ENCODE results near the gene CAMTA1. TPM values are rescaled to one million over a fixed set of nuclear protein-coding genes. Genes with fewer than 3 reads are reported as not detected.

The CAMTA1 gene
- total and polyA plus RNA-seq, 8 donors = 13.0 to 54.2 (median 23.6) TPM

DNA sequence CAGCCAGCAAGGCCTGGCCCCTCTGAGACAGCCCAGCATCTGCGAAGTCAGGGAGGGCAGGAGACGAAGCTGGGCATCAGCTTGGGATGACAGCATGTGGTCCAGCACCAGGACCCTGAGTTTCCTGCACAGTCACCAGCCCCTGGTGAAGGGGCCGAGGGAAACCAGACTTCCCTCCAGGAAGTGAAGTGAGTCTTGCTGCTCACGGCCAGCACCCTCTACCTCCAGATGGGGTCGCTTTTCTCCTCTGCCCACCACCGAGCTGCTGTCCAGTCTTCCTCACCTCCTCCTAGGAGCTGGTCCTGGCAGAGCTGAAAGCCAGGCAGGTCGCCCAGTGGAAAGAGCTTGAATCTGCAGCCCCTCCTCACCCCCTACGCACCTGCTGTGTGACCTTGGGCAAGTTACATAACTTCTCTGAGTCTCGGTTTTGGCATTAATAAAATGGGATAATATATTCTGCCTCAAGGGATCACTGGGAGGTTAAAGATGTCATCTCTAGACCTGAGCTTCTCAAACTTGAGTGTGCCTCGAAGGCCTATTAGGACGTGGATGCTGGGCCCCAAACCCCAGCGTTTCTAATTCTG is 867.4 kb downstream of the CAMTA1 start:
- TF ChIP-seq, protein P1, sequence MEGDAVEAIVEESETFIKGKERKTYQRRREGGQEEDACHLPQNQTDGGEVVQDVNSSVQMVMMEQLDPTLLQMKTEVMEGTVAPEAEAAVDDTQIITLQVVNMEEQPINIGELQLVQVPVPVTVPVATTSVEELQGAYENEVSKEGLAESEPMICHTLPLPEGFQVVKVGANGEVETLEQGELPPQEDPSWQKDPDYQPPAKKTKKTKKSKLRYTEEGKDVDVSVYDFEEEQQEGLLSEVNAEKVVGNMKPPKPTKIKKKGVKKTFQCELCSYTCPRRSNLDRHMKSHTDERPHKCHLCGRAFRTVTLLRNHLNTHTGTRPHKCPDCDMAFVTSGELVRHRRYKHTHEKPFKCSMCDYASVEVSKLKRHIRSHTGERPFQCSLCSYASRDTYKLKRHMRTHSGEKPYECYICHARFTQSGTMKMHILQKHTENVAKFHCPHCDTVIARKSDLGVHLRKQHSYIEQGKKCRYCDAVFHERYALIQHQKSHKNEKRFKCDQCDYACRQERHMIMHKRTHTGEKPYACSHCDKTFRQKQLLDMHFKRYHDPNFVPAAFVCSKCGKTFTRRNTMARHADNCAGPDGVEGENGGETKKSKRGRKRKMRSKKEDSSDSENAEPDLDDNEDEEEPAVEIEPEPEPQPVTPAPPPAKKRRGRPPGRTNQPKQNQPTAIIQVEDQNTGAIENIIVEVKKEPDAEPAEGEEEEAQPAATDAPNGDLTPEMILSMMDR (IDR thresholded peaks at IDR 0.05) = no peak
- DNase-seq (no peak), ATAC-seq (no peak), FAIRE-seq (no peak)
- WGBS, 2 donors = 73 to 80% methylated on average over 12 of the region's 12 CpGs
- no peaks in the 10 kb centered on the region for H3K27me3 ChIP-seq
- no peak overlapping the region for H3K27ac ChIP-seq
- intact Hi-C loops (cut with DNase I) = no loop called here
- H3K4me3 ChIP-seq = no peak overlapping the region
- no peaks in the 10 kb centered on the region for H3K4me1 ChIP-seq
- no peaks in the 10 kb centered on the region for H3K9me3 ChIP-seq
- H3K36me3 ChIP-seq = no peaks in the 10 kb centered on the region

DNA sequence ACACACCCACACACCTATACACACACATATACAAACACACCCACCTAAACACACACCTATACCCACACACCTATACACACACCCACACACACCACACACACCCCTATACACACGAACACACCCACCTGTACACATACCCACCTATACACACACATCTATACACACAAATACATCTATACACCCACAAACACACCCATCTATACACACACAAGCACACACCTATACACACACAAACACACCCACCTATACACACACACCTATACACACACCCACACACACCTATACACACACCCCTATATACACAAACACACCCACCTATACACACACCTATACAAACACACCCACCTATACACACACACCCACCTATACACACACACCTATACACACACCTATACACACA is 869.5 kb downstream of the CAMTA1 start:
- no peaks in the 10 kb centered on the region for H3K9me3 ChIP-seq
- no peak overlapping the region for H3K4me3 ChIP-seq
- FAIRE-seq (no peak), DNase-seq (no peak), ATAC-seq (no peak)
- H3K4me1 ChIP-seq = no peaks in the 10 kb centered on the region
- H3K36me3 ChIP-seq = no peaks in the 10 kb centered on the region
- 79 to 90% methylated on average over 1 of the region's 1 CpG for WGBS, 2 donors
- no peak overlapping the region for H3K27ac ChIP-seq
- TF ChIP-seq, protein P1 (IDR thresholded peaks at IDR 0.05) = no peak
- H3K27me3 ChIP-seq = no peaks in the 10 kb centered on the region
- intact Hi-C loops (cut with DNase I) = no loop called here

DNA sequence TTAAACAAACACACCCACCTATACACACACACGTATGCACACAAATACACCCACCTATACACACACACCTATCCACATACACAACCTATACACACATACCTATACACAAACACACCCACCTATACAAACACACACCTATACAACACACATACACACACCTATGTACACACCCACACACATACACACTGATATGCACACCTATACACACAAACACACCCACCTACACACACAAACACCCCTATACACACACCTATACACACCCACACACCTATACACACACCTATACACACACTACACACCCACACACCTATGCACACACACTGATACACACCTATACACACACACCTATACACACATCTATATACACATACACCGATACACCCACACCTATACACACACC is 870.1 kb downstream of the CAMTA1 start:
- Histone ChIP-seq H3K9me3 (no peaks in the 10 kb centered on the region), H3K27ac (no peak overlapping the region), H3K36me3 (no peaks in the 10 kb centered on the region), H3K27me3 (no peaks in the 10 kb centered on the region), H3K4me3 (no peak overlapping the region), H3K4me1 (no peaks in the 10 kb centered on the region)
- TF ChIP-seq, protein P1 (IDR thresholded peaks at IDR 0.05) = no peak
- WGBS, 2 donors = 87 to 88% methylated on average over 2 of the region's 2 CpGs
- FAIRE-seq (no peak), DNase-seq (no peak), ATAC-seq (no peak)
- intact Hi-C loops (cut with DNase I) = no loop called here

DNA sequence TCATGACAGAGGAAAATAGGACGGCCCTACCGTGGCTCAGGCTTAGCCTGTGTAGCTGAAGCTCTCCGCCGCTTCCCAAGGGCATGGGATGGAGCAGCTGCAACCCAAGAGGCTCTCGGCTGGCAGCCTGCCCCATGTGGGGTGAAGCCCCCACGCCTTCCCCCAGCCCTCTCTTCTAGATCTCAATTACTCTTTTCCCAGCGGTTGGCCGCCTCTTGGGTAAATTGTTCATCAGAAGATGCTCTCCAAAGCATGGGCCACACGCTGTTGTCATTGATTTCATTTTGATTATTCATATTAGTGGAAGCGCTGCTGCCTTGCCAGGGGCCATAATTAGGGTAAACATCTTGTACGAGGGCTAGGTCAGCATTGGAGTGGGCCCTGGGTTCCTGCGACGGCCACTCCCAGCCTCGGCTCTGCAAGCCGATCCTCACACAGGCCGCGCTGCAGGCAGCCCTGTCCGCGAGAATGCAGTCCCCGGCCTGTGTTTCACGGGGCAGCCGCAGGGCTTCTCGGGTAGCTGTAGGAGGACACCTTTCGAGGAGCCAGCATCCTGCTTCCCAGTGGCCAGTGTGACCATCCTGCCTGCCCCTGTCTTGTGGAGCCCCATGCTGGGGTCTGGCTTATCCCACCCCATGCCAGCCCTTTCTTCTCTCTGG is 871.4 kb downstream of the CAMTA1 start:
- intact Hi-C loops (cut with DNase I) = no loop called here
- no peak for DNase-seq
- WGBS, 2 donors = 74 to 81% methylated on average over 24 of the region's 24 CpGs
- Histone ChIP-seq H3K27ac (no peak overlapping the region), H3K4me1 (no peaks in the 10 kb centered on the region), H3K4me3 (no peak overlapping the region), H3K27me3 (no peaks in the 10 kb centered on the region), H3K9me3 (no peaks in the 10 kb centered on the region), H3K36me3 (no peaks in the 10 kb centered on the region)
- TF ChIP-seq, protein P1 (IDR thresholded peaks at IDR 0.05) = no peak
- no peak for FAIRE-seq
- no peak for ATAC-seq

DNA sequence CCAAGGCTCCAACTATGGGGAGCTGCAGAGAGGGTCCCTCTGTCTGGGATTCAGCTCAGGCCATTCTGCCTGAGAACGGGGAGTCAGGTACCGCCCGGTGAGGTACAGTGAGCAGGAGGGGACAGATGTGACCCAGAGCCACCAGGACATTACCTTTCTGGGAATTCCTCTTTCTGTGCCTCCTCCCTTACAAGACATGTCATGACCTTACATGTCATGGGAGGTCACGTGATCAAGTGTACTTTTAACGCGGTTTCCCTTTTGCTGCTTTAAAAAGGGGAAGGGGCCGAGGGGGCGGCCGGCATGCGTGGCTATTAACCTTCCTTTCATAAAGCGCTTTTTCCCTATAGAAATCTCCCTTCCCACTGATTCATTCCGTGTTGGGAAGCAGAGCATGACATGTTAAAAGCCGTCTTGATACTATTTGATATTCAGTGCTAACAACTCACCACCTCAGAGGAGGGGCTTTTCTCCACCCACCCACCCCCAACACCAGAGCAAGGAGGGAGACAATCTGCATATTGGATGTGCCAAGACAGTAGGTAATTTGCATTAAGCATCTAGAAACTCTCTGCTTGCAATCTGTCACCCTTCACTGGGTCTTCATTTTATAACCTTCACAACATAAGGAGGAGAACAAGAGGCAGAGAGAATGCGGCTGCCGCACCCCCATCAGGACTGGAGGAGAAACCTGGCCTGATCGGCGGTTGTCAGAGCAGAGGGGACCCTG is 872.2 kb downstream of the CAMTA1 start:
- FAIRE-seq (no peak), DNase-seq (no peak), ATAC-seq (no peak)
- intact Hi-C loops (cut with DNase I) = no loop called here
- H3K4me1 ChIP-seq = no peaks in the 10 kb centered on the region
- H3K27me3 ChIP-seq = no peaks in the 10 kb centered on the region
- no peaks in the 10 kb centered on the region for H3K9me3 ChIP-seq
- H3K36me3 ChIP-seq = no peaks in the 10 kb centered on the region
- WGBS, 2 donors = 62 to 64% methylated on average over 17 of the region's 17 CpGs
- H3K27ac ChIP-seq = no peak overlapping the region
- TF ChIP-seq, protein P1 (IDR thresholded peaks at IDR 0.05) = no peak
- H3K4me3 ChIP-seq = no peak overlapping the region
